GM12874 (cell line): Measurements from ENCODE around the gene GOSR1.

ENCODE experiments used
- TF ChIP-seq, protein P1 (sequence below): IDR thresholded peaks from 2 replicates; pipeline ENCODE4 v1.5.1; 2011; ENCODE audit warnings: low read depth, mild to moderate bottlenecking, control low read depth, low read length, moderate library complexity; ENCODE audit not compliant: insufficient read depth

GOSR1 gene

DNA sequence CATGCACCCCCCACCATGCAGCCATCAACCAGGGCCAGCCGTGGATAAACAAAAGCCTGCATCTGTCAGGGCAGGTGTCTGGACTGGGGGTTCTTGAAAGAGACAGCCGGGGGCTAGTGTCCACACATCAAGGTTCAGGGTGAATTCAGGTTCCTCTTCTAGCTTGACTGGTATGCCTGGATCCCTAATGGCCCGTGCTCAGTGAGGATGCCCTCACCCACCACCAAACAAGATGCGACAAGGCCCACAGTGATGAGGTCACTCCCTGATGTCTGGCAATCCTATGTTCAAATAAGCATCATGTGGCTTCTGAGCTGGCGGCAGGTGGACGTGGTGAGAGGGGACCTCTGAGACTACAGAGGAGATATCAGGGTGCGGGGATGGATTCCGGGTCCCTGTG lies 64.6 kb downstream of the GOSR1 start:
- TF ChIP-seq, protein P1, sequence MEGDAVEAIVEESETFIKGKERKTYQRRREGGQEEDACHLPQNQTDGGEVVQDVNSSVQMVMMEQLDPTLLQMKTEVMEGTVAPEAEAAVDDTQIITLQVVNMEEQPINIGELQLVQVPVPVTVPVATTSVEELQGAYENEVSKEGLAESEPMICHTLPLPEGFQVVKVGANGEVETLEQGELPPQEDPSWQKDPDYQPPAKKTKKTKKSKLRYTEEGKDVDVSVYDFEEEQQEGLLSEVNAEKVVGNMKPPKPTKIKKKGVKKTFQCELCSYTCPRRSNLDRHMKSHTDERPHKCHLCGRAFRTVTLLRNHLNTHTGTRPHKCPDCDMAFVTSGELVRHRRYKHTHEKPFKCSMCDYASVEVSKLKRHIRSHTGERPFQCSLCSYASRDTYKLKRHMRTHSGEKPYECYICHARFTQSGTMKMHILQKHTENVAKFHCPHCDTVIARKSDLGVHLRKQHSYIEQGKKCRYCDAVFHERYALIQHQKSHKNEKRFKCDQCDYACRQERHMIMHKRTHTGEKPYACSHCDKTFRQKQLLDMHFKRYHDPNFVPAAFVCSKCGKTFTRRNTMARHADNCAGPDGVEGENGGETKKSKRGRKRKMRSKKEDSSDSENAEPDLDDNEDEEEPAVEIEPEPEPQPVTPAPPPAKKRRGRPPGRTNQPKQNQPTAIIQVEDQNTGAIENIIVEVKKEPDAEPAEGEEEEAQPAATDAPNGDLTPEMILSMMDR: no peak

DNA sequence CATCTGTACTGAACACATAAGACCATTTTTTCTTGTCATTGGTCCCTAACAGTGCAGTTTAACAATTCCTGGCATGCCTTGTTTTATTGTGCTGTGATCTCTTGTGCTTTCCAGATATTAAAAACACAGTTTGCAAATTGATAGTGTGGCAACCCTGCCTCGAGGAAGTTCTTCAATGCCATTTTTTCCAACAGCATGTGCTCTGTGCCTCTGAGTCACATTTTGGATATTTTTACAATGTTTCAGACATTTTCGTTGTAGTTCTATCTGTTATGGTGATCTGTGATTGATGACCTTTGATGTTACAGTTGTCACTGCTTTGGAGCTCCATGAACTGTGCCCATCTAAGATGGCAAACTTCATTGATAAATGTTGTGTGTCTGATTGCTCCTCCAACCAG lies 66.2 kb downstream of the GOSR1 start:
- TF ChIP-seq, protein P1: no peak

DNA sequence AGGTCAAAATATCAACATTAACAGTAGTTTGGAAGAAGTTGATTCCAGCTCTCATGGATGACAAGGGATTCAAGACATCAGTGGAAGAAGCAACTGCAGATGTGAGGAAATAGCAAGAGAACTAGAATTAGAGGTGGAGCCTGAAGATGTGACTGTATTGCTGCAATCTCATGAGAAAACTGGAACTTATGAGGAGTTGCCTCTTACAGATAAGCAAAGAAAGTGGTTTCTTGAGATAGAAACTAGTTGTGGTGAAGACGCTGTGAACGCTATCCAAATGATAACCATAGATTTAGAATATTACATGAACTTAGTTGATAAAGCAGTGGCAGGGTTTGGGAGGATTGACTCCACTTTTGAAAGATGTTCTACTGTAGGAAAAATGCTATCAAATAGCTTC lies 67.8 kb downstream of the GOSR1 start:
- TF ChIP-seq, protein P1: no peak

DNA sequence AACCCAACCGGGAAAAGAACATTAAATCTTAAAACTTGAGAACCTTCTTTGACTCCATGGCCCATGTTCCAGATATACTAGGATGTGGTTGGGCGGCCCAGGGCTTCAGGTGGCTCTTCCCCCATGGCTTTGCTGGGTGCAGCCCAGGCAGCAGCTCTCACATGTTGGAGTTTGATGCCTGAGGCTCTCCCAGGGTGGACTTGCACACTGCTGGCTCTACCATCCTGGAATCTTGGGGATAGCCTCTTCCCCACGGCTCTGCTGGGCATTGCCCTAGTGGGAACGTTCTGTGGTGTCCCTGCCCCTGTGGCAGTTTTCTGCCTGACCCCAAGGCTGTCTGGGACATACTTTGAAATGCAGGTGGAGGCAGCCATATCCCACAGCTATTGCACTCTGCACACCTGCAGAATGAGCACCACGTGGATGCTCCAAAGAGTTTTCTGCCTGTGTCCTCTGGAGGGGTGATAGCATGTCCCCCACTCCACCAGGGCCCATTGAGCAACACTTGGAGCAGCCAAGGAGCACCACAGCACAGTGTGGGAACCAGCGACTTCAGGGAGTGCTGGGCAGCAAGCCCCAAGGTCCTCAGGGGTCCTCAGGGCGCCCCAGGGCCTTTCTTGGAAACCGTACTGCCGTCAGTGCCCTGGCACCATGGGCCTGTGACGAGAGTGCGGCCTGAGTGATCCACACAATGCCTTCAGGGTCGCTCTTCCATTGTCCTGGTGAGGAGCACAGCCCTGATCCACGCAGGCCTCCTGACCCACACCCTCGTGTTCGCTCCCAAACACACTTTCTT lies 70.8 kb downstream of the GOSR1 start:
- TF ChIP-seq, protein P1: no peak

DNA sequence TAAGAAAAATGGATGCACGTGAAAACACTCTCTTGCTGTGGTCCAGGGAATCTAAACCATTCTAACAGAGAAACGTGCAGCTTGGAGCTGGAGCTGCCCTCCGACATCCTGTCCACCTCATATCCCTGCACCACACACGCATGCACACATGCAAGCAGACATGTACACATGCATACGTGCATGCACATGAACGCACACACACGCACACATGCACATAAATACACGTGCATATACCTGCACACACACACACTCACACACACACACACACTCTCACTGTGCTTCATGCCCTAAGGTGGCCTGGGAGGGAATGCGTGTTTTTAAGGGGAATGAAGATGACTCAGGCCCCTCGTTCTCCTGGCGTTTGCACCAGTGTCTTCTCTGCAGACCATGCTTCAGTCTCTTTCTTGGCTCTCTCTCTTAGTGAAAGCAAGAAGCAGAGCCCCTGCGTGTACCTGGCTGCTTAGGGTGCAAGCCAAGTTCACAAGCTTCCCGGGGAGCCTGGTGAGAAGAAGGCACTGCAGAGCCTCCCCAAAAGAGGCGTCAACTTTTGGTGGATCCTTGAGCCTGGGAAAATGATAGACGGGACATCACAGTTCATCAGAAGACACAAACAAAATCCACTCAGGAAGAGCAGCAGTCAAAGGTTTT lies 72.8 kb downstream of the GOSR1 start:
- TF ChIP-seq, protein P1: no peak

DNA sequence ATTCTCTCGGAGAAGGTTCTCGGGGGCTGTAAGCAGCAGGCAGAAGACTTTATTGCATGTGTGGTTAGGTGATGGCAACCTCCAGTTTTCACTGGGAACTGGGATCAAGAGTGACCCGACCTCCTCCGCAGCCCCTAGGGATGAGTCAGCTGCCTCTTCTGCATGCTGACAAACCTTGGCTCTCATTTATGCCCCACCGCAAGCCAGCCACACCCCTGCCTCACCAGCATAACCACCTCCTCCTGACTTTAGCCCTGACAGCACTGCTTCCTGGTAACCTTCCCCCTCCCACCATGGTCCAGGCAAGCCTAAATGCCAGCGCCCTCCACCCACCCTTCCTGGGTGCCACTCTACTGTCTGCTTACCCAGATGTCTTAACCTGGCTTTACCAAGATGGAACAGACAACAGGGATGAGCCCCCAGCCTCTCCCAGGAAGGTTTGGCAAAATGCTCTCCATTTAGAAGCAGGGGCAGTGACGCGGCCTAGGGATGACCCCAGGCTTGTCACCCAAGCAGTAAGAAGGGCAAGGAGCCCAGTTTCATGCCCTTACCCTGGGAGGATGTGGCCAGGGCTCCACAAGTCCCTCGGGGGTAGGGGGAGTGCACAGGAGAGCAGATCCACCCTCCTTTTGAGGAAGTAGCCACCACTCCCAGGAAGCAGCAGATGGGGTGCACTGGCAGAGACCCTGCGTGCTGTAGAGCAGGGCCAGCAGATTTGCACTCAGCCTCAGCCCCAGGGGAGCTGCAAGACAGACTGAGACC lies 73.5 kb downstream of the GOSR1 start:
- TF ChIP-seq, protein P1: no peak

DNA sequence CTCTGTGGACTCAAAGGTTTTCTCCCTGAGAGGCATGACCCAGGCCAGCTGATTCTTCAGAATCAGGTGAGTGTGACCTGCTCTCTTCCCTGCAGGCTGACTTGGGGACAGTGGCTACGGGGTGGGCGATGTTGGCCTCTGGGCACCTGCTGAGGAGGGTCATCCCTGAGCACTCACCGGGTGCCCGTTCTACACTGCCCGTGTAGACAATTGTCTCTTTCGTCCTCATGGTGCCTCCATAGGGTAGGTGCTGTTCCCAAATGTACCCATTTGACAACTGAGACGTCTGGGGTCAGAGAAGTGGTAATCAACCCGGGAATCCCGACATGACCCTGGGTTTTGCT lies 74.8 kb downstream of the GOSR1 start:
- TF ChIP-seq, protein P1: no peak
